Measurements from ENCODE around the gene FARS2.

- TF ChIP-seq POLR2A (IDR thresholded peaks at IDR 0.05) (no peak), EP300 (IDR thresholded peaks at IDR 0.05) (no peak)
- TF ChIP-seq, protein P1, sequence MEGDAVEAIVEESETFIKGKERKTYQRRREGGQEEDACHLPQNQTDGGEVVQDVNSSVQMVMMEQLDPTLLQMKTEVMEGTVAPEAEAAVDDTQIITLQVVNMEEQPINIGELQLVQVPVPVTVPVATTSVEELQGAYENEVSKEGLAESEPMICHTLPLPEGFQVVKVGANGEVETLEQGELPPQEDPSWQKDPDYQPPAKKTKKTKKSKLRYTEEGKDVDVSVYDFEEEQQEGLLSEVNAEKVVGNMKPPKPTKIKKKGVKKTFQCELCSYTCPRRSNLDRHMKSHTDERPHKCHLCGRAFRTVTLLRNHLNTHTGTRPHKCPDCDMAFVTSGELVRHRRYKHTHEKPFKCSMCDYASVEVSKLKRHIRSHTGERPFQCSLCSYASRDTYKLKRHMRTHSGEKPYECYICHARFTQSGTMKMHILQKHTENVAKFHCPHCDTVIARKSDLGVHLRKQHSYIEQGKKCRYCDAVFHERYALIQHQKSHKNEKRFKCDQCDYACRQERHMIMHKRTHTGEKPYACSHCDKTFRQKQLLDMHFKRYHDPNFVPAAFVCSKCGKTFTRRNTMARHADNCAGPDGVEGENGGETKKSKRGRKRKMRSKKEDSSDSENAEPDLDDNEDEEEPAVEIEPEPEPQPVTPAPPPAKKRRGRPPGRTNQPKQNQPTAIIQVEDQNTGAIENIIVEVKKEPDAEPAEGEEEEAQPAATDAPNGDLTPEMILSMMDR (IDR thresholded peaks at IDR 0.05): no peak
These were observed 150.1 kb downstream of the FARS2 start for GRCh38 chr6:5411414-5411813.
